Activated naive CD8-positive, alpha-beta T cell (primary cell): ENCODE results near the gene SLC4A2.

Experiments used
- H3K27ac Mint-ChIP-seq: one replicate; pipeline ENCODE4 v1.8.0; 2021; ENCODE audit warnings: mixed read lengths
- H3K27me3 Mint-ChIP-seq: one replicate; pipeline ENCODE4 v1.8.0; 2021; ENCODE audit warnings: mixed read lengths
- H3K36me3 Mint-ChIP-seq: one replicate; pipeline ENCODE4 v1.8.0; 2021; ENCODE audit warnings: mixed read lengths
- H3K4me1 Mint-ChIP-seq: one replicate; pipeline ENCODE4 v1.8.0; 2021; ENCODE audit warnings: low read depth, mixed read lengths
- H3K4me3 Mint-ChIP-seq: one replicate; pipeline ENCODE4 v1.8.0; 2021; ENCODE audit warnings: mild to moderate bottlenecking, mixed read lengths
- H3K9me3 Mint-ChIP-seq: one replicate; pipeline ENCODE4 v1.8.0; 2021; ENCODE audit warnings: low read depth, mixed read lengths

Gene SLC4A2

GRCh38 chr7:151046603-151047573, 12.5 kb upstream of the SLC4A2 start:
- Mint-ChIP-seq H3K9me3 (no peaks in the 10 kb centered on the region), H3K4me1 (no peaks in the 10 kb centered on the region), H3K36me3 (no peaks in the 10 kb centered on the region), H3K27me3 (no peaks in the 10 kb centered on the region), H3K27ac (no peak overlapping the region), H3K4me3 (no peak overlapping the region)

DNA sequence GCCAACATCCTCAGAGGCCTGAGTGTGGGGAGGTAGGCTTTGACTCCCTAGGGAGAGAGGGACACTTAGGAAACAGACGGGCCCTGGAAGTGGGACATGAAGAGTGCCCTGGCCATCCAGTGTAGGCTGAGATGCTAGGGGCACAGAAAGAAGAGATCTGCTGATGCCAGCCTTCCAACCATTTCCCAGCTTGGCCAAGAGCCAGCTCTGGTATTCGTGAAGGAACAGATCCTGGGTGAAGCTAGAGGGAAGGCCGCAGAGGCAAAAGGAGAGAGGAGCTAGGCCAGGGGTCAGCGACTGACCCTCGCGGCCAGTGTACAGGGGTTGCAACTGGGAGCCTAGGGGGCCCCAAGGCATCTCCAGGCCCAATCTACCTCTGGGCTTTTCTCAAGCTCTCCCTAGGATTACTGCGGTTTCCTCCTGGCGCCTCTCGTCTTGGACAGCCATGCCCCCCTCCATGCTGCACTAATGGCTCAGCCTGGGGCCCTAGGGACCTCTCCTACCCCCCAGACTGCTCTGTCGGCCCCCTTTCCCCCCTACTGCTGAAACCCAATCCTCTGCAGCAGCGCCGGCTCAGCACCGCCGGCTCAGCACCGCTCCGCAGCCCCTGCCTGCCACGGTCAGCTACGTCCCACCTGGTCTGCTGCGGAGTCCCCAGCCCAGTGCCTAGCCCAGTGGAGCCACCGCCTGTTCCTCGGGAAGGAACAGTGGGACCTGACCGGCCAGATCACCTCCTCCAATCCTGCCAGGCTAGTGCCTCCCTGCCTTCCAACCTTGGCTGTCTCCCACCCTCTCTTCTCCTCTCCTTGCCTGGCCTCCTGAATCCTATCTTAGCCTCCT, 11.2 kb upstream of the SLC4A2 start, which contains the start of gene ASIC3:
TSS of gene ASIC3 (plus strand) at position 556 of the 840 bp plus-strand sequence. CDS start 355 bp downstream, outside the sequence.
- Mint-ChIP-seq H3K27ac (peak within 1 kb of the TSS; percentile 28), H3K36me3 (peaks cover 5% of the 10 kb centered on the region), H3K4me1 (peaks cover 3% of the 10 kb centered on the region), H3K9me3 (no peaks in the 10 kb centered on the region), H3K27me3 (no peaks in the 10 kb centered on the region), H3K4me3 (no peak within 1 kb of the TSS)

DNA sequence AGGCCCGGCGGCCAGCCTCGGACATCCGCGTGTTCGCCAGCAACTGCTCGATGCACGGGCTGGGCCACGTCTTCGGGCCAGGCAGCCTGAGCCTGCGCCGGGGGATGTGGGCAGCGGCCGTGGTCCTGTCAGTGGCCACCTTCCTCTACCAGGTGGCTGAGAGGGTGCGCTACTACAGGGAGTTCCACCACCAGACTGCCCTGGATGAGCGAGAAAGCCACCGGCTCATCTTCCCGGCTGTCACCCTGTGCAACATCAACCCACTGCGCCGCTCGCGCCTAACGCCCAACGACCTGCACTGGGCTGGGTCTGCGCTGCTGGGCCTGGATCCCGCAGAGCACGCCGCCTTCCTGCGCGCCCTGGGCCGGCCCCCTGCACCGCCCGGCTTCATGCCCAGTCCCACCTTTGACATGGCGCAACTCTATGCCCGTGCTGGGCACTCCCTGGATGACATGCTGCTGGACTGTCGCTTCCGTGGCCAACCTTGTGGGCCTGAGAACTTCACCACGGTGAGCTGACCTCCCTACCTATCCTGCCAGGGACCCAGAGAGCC, 10.4 kb upstream of the SLC4A2 start:
- Mint-ChIP-seq H3K27ac (no peak overlapping the region), H3K27me3 (no peaks in the 10 kb centered on the region), H3K36me3 (peaks cover 5% of the 10 kb centered on the region), H3K4me1 (peaks cover 3% of the 10 kb centered on the region), H3K4me3 (no peak overlapping the region), H3K9me3 (no peaks in the 10 kb centered on the region)

- Mint-ChIP-seq H3K4me1 (peaks cover 3% of the 10 kb centered on the region), H3K9me3 (no peaks in the 10 kb centered on the region), H3K4me3 (no peak overlapping the region), H3K27ac (no peak overlapping the region), H3K36me3 (peaks cover 5% of the 10 kb centered on the region), H3K27me3 (no peaks in the 10 kb centered on the region)
Measured at GRCh38 chr7:151051108-151051507, 8.3 kb upstream of the SLC4A2 start.

DNA sequence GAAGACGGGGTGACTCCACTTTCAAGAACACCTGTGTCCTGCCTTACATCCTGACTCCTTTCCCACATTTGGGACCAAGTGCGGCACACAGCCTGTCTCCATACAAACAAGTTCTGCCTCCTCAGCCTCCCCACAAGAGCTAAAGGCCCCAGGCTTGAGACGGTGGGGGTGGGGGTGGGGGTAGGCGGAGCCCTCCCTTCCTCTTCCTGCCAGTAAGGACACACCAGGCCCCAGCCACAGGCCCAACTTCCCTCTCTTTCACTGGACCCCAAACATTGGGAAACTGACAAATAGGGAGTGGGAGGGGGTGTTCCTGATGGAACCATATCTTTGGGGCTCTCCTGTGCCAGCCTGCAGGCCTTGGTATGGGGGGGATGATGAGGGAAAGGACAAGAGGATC, 6.3 kb upstream of the SLC4A2 start:
- Mint-ChIP-seq H3K9me3 (no peaks in the 10 kb centered on the region), H3K4me1 (peaks cover 9% of the 10 kb centered on the region), H3K27me3 (no peaks in the 10 kb centered on the region), H3K36me3 (peaks cover 5% of the 10 kb centered on the region), H3K27ac (no peak overlapping the region), H3K4me3 (peak overlapping the region; percentile 5)

DNA sequence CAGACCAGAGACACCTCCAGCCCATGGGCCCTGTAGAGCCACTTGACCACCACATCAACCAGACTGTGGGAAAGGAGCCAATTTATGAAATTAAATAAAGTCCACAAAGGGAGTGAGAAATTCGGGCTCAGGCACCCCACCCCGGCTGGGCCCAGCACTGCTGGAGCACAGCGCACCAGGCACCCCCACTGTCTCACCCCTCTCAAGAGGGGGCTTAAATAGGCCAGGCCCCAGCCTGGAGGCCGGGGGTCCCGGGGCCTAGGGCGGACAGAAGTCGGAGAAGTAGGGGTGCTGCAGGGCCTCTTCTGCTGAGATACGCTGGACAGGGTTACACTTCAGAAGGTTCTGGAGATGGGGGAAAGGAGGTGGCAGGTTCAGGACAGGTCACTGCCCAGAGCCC, 5.6 kb upstream of the SLC4A2 start:
- no peak overlapping the region for H3K27ac Mint-ChIP-seq
- no peaks in the 10 kb centered on the region for H3K9me3 Mint-ChIP-seq
- no peaks in the 10 kb centered on the region for H3K27me3 Mint-ChIP-seq
- peaks cover 5% of the 10 kb centered on the region for H3K36me3 Mint-ChIP-seq
- no peak overlapping the region for H3K4me3 Mint-ChIP-seq
- H3K4me1 Mint-ChIP-seq = peaks cover 11% of the 10 kb centered on the region

GRCh38 chr7:151056283-151056665, 3.1 kb upstream of the SLC4A2 start:
- peaks cover 5% of the 10 kb centered on the region for H3K36me3 Mint-ChIP-seq
- H3K9me3 Mint-ChIP-seq = no peaks in the 10 kb centered on the region
- no peaks in the 10 kb centered on the region for H3K27me3 Mint-ChIP-seq
- peak overlapping the region; percentile 95 for H3K4me3 Mint-ChIP-seq
- peaks cover 19% of the 10 kb centered on the region for H3K4me1 Mint-ChIP-seq
- no peak overlapping the region for H3K27ac Mint-ChIP-seq

DNA sequence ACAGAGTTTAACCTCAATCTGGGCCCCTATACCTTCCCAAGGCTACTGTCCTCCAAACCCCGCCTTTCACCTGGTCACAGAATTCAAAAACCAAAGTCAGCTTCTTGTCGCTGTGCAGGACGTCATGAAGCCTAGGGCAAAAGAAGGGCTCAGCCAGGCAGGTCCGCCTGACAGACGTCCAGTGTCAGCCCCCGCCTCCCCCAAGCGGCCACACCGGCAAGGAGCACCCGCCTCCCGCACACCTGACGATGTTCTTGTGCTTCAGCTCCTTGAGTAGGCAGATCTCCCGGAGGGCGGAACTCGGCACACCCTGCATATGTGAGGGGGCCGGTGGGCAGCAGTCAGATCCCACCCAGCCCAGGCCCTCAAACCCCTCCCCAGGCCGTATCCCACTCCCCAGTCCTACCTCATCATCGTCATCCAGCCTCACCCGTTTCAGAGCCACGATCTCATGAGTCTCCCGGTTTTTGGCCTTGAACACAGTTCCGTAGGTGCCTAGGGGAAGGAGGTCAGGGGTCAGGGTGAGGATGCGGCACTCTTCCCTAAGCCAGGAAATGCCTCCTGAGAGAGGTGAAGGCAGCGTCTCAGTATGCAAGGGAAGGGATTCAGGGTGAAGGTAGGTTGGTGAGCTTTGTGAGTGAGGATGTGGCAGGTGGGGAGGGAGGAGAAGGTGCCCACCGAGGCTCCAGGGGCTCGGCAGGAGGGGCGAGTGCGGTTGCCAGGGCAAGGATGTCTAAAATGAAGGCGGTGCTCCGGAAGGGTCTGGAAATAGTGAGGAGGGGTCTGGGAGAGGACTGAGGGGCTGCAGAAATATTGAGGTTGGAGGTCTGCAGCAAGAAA, 2.5 kb upstream of the SLC4A2 start:
- Mint-ChIP-seq H3K27me3 (no peaks in the 10 kb centered on the region), H3K27ac (peak overlapping the region; percentile 46), H3K4me3 (peak overlapping the region; percentile 95), H3K36me3 (peaks cover 5% of the 10 kb centered on the region), H3K9me3 (no peaks in the 10 kb centered on the region), H3K4me1 (peaks cover 23% of the 10 kb centered on the region)

DNA sequence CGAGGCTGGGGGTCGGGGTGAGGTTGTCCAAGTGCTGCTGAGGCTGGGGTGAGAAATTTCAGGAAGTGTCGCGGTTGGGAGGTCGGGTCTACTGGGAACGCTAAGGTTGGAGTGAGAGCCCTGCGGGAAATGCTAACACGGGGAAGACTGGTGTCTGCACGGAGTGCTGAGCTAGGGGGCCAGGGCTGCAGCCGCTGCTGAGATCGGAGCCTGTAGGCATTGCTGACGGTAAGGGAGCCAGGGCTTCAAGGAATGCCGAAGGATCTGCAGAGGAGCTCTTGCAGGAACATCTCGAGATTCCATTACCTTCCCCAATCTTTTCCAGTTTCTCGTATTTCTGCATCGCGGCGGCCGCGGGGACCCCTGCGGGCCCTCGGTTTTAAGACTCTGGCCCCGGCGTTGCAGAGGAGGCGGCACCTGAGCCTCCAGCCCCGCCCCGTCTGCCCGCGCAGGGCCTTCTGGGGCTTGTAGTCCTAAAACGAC, 1.8 kb upstream of the SLC4A2 start, which contains the start of gene CDK5:
TSS of gene CDK5 (minus strand) at position 392 of the 483 bp plus-strand sequence. CDS start at position 343, 49 bp downstream.
- peak within 1 kb of the TSS; percentile 95 for H3K4me3 Mint-ChIP-seq
- H3K9me3 Mint-ChIP-seq = no peaks in the 10 kb centered on the region

GRCh38 chr7:151057989-151058780, 1.2 kb upstream of the SLC4A2 start:
- Mint-ChIP-seq H3K4me1 (peaks cover 20% of the 10 kb centered on the region), H3K9me3 (no peaks in the 10 kb centered on the region), H3K4me3 (peak overlapping the region; percentile 95), H3K27me3 (no peaks in the 10 kb centered on the region), H3K36me3 (no peaks in the 10 kb centered on the region), H3K27ac (peak overlapping the region; percentile 90)

More for the DNA sequence above, 1.8 kb upstream of the SLC4A2 start, which contains the start of gene CDK5:
- Mint-ChIP-seq H3K27me3 (no peaks in the 10 kb centered on the region), H3K27ac (peak within 1 kb of the TSS; percentile 90), H3K4me1 (peaks cover 21% of the 10 kb centered on the region), H3K36me3 (peaks cover 4% of the 10 kb centered on the region)

- Mint-ChIP-seq H3K36me3 (no peaks in the 10 kb centered on the region), H3K9me3 (no peaks in the 10 kb centered on the region), H3K4me3 (peak overlapping the region; percentile 95), H3K27me3 (no peaks in the 10 kb centered on the region), H3K27ac (peak overlapping the region; percentile 90), H3K4me1 (peaks cover 20% of the 10 kb centered on the region)
Measured at GRCh38 chr7:151058781-151059366, 515 bp upstream of the SLC4A2 start.

DNA sequence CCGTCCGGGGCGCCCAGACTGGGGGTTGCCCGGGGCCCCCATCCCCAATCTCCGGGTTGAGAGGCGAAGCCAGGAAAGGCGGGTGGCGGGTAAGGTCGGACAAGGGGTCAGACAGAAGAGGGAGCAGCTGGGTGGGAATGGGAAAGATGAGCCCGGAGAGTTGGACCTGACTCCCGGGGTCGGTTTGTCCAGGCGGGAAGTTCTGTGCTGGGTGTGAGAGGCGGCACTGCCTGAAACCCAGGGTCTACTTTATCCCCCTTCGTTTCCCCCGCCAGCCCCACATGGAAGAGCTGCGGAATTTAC, 675 bp downstream of the SLC4A2 start:
- H3K9me3 Mint-ChIP-seq = no peaks in the 10 kb centered on the region
- peak overlapping the region; percentile 84 for H3K4me3 Mint-ChIP-seq
- no peaks in the 10 kb centered on the region for H3K27me3 Mint-ChIP-seq
- peaks cover 20% of the 10 kb centered on the region for H3K4me1 Mint-ChIP-seq
- H3K27ac Mint-ChIP-seq = peak overlapping the region; percentile 64
- no peaks in the 10 kb centered on the region for H3K36me3 Mint-ChIP-seq
